HG03439 (cell line): ENCODE measurements around the gene PGAP6.
A peak's percentile ranks its signal among the peaks of the same experiment; 100 is the strongest.
"Not testable (repeated sequence)": the region's sequence is repeated elsewhere in the genome, so short reads cannot be mapped to it uniquely, and the experiment has no call there.

Experiments
- ATAC-seq: cut with Tn5 transposase; IDR thresholded peaks from one replicate; pipeline ENCODE4 v1.9.1; 2021; ENCODE audit warnings: mild to moderate bottlenecking, moderate library complexity; ENCODE audit not compliant: unreplicated experiment

Gene PGAP6

DNA sequence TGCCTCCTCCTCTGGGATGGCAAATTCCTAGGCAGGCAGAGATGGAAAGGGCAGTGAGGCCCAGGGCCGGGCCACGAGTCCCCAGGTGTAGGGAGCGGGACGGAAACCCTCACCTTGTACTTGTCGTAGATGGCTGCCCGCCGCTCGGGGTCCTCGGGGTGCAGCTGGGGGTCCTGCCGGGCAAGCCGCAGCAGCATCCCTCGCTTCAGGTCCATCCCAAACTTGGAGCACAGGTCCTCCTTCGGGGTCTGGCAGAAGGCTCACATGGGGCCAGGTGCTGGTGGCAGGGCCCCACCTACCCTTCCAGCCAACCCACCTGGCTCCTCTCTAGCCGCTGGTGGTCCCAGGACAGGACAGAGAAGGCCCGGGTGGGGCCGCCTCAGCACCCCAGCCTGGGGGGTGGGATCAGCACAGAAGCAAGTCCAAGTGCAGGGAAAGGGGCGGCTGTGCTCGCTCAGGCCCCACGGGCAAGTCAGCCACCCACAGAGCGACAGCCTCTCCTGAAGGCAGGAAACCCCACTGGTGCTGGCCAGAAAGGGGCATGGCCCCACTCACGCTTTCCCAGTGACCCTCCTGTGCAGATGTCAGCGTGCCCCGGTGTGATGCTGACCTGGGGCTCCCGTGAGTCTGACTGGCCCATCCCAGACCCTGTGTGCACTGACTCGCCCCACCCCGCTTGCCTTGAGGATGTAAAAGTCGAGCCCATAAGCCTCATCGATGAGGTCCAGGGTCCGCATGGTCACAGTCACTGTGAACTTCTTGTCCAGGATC is 13.2 kb downstream of the PGAP6 start:
- no peak for ATAC-seq

DNA sequence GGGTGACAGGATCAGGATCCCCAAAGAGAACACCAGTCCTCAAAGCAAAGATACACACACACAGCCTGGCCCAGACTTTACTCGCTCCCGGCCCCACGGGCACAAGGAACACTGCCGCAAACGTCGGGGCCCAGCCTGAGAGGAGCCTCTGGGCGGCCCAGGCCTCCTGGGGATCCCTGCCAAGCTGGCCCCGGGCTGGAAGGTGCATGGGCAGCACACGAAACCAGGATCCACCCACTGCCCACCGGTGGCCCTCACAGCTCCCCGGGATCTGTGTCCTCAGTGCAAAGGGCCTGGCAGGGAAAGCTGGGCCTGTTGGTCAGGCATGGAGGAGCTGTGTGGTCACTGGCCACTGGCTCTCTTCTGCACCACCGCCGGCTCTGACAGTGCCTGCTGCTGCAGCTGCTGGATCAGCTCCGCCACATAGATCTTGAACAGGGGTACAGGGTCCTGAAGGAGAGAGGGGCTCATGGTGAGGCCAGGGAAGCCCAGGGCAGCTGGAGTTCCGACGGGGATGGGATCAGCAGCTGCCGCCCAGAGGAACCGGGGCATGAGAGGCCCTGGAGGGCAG is 14.4 kb downstream of the PGAP6 start:
- ATAC-seq = no peak

DNA sequence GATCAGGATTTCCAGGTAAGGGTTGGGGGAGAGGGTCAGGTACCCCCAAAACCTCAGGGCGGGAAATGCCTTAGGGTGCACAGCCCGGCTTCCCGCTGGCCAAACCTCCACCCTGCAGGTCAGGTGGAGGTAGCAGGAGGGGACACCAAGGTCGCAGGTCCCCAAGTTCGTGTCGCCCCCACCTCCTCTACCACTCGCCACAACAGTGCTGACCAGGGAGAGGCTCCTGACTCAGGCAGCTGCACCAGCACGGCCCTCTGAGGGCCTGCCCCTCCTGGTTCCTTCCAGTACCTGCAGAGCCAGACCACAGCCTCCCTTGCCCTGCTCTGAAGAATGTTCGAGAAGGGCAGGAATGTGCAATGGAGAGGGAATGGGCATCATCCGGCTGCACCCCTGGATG is 15.3 kb downstream of the PGAP6 start:
- ATAC-seq = no peak

DNA sequence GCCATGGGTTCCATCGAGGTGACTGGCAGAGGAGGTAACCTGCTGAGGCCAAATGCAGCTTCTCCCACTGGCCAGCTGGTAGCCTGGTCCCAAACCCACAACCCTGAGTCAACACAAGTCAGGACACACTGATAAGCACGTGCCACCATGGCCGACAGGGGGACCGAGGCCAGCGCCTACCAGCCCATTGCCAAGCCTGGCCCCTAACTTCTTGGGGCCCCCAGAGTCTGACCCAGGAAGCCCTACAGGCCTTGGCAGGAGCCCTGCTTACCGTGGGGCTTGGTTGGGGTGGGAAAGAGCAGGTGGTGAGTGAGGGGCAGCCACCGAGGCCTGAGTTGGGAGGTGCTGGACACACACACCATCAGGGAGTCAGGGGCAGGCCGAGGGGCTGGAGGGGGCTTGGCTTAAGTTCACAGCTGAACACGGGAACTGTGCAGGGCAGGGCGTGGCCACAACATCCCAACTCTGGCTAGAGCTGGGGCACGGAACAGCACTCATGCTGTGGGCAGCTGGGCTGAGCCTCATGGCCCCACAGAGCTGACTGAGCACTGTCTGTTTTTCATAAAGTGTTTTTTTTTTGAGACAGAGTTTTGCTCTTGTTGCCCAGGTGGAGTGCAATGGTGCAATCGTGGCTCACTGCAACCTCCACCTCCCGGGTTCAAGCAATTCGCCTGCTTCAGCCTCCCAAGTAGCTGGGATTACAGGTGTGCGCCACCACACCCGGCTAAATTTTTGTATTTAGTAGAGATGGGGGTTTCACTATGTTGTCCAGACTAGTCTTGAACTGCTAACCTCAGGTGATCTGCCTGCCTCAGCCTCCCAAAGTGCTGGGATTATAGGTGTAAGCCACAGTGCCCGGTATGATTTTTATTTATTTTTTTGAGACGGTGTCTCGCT is 16.9 kb downstream of the PGAP6 start:
- no peak for ATAC-seq

DNA sequence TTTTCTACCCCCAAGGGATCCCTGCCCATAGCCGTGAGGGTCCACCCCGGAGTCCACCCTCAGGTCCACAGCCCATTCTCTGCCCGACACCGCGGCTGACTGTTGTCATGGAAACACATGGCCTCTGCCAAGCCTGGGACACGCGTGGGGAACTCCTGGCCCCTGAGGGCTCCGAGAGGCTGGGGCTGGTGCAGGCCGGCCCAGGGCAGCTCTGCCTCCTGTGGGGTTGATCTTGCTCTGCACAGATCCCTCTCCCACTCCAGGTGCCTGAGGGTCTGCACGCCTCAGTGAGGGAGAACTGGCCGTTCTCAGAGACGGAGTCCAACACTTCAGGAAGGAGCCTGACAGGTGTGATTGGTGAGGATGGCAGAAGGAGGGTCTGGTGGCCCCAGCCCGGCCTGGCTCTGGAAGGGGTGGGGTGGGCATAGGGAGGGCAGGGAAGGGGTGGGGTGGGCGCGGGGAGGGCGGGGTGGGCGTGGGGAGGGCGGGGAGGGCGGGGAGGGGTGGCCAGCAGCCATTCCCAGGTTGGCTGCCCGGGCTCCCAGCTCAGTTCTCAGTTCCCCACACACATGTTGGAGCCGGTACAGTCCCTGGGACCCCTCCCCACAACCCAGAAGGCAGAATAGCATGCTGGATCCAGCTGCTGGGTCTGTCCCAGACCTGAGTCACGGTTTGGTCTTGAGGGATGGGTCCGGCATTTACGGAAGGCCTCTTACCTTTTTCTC is 17.9 kb downstream of the PGAP6 start:
- ATAC-seq = no peak

DNA sequence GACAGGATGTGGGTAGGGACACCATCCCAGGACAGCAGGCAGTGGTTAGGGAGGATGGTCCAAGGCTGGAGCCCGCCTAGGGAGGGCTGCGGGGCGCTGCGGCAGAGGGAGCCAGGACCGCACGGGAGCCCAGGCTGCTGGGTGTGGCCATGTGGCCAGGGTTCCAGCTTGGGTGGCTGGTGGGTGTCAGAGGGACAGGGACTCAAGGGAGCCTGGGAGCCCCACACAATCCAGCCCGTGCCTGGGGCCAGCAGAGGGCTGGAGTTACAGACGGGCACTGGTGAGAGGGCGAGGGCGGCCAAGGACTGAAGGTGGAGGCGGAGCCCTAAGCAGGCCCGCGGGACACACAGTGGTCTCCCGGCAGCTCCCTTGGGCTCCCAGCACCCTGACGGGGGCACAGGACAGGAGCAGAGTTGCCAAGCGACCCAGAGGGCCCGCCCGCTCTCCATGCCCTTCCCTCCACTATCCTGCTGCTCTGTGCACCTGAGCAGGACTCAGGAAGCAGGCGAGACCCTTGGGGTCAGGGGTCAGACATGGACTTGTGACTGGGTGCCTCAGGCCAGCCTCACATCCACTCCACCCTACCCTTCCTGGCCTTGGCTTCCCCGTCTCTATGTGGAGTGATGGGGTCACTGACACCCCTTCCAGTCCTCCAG is 18.5 kb downstream of the PGAP6 start:
- no peak for ATAC-seq

DNA sequence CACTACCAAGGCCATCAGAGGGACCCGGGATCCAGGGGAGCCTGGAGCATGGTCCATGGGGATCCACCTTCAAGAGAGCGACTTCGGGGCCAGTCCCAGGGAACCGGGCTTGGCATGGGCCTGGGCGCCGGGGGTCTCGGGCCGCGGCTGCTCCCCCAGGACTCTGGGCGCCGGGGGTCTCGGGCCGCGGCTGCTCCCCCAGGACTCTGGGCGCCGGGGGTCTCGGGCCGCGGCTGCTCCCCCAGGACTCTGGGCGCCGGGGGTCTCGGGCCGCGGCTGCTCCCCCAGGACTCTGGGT is 19.1 kb downstream of the PGAP6 start:
- ATAC-seq = not testable (repeated sequence)

DNA sequence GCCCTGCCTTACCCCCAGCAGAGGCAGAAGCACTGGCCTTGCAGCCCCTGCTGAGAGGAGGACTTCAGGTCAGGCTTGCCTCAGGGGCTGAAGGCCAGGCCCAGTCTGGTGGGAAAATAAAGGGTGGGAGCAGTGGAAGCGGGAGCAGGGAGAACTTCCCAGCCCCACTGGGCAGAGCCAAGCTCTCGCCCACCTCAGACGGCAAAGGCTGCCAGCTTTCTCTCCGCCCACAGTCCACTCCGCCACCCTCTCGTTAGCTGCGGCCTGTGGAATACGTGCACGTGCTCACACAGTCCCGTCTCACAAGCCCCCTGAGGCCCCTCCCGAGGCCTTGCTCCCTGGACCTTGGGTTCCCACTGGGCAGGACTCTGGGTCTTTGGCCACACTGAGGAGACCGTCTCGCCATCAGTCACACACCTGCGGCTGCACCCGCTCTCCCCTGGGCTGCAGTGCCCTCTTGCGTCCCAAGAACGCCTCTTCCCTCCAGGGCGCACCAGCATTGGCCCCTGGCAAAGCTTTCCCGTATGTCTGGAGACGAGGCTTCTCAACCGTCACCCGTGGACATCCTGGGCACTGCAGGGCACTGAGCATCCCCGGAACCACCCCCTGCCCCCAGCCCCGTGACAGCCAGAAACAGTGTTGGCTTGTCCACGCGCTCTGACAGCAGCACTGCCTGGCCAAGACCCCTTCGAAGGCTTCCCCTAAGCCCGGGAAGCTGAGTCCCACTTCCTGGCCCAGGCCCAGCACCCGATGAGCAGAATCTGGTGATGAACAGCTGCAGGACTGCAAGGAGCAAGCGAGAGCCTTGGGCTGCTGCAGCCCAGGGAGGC is 19.7 kb downstream of the PGAP6 start:
- ATAC-seq = no peak

DNA sequence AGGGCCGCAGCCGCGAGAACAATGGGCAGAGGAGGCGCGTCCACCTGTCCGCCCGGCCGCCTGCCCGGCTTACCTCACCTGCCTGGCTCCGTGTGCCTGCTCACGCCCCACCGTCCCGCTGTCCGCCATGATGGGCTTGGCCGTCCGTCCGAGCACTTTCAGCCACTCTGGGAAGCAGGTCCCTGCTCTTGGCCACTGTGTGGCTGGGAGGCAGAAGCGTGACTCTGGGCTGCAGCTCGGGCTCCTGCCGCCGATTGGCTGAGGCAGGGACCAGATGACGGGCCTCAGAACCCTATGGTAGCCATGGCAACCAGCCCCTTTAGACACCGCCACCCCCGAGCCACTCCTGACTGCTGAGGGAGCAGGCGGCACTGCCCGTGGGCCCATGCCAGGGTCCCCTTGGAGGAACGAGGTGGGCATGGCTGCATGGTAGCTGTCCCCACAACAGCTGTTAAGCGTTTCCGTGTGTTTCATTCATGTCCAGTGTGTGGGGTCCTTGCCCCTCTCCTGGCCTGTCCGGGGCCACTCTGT is 20.4 kb downstream of the PGAP6 start:
- no peak for ATAC-seq

DNA sequence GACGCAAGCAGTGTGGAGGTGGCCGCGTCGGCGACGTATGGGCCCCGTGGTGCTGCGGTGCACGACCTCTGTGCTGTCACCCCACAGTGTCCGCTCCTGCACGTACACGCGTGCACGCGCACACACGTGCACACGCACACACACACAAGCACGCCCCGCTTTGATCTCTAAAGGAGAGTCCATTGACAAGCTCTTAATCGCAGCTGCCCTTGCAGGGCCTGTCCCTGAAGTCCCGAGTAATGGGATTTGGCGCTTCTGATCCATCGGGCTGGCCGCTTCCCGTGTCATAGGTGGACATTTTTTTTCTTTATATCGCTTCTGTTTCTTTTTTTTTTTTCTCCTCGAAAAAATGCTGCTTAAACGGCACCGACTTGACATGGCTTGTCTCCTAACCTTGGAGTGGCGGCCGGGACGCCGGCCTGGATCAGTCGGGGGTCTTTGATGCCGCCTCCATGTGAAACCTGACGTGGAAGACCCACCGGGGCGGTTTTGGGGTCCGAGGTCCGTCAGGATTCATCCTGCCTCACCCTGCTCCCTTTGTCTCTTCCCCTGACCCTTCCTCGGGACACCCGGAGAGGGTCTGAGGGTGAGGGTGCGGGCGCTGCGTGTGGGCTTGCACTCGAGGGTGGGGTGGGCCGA is 21.0 kb downstream of the PGAP6 start:
- ATAC-seq = no peak

DNA sequence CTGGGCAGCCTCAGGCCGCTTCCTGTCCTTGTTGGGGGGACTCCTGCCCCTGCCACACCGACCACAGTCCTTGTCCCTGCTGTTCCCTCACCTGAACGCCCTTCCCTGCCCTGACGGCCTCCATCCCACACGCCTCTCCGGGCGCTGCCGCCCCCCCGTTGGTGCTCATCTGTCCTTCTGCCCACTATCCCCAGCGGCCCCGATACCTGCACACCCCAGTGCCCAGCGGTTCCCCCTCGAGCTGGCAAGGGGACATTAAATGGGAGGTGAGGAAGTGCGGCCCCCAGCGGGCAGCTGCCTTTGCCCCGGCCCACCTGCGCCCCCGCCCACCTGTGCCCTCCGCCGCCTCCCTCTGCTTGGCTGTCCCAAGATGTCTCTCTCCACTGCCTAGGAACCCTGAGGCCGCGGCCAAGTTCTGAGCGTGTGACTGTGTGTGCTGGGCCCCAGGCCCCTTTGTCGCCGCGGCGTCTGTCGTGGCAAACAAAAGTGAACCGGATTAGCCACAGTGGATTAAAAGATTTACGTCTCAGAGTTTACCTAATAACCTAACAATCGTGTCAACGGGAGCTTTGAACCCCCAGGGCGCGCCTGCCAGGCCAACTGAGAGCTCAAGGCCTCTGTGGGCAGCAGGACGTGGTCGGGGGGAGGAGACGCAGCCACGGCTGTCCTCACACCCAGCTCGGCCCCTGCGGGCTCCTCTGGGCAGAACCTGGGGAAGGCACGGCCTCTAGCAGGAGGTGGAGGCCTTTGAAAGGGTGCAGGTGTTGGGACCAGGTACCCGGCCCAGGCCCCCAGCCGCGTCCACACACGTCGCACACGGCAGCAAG is 21.7 kb downstream of the PGAP6 start:
- no peak for ATAC-seq

DNA sequence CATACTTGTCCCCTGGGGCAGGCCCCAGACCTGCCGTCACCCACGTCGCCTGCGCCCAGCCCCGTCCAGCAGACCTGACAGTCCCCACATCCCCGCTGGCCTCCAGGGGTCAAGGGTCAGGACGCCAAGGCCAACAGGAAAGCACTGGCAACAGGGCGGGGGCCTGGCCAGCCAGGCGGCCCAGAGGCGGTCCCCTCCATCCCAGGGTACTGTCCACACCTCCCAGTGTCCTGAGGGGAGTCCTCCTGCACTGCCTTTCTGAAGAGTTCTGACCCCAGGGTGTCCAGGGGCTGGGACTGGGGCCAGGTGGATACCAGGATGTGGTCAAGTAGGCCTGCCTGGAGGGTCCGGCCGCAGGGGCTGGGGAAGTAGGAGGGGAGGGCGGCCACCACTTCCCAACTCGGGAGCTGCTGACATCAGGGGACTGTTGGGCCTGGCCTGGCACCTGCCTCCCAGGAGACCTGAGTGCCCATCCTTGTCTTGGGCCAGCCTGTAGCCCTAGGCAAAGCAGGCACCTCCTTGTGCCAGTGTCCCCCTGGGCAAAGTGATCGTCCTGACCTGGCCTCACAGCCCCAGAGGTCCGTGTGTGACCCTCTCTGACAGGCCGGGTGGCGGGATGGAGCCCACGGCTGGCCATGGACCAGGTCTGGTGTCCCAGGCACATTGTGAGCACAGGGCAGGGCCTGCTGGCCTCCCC is 22.6 kb downstream of the PGAP6 start:
- ATAC-seq = no peak

DNA sequence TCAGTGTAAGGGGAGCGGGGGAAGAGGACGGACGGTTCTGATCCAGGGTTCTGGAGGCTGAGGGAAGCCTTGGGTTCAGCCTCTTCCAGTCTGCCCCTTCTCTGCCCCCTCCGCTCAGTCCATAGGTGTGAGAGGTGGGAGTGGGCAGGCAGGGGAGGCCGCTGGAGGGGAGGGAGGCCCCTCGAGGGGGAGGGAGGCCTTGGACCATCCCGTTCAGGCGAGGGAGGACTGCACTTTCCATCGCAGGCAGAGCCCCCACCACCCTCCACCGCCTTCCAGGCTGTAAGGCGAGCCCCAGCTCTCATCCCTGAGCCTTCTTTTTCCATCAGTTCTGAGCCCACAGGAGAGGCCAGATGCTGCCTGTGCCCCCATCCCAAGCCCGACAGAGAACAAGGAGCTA is 25.0 kb downstream of the PGAP6 start:
- no peak for ATAC-seq

DNA sequence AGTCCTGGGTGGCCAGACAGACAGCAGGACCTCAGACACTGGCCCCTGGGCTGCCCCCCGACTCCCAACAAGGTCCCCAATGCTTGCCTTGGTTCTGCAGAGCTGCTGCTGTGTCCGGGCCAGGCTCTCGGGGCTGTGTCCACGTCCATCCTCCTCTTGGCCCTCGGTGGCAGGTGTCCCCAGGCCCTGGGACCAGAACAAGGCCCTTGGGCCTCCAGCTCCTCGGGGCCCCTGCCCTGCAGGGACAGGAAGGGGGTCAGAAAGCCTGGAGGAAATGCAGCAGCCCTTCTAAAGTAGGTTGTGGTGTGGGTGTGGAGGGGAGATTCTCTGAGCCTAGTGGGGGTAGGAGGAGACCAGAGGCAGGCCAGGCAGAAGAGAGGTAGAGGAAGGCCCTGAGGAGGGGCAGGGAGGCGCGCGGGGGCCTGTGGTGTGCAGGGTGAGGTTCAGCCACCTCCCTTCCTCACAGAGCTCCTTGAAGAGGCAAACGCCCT is 26.8 kb downstream of the PGAP6 start:
- ATAC-seq = no peak

DNA sequence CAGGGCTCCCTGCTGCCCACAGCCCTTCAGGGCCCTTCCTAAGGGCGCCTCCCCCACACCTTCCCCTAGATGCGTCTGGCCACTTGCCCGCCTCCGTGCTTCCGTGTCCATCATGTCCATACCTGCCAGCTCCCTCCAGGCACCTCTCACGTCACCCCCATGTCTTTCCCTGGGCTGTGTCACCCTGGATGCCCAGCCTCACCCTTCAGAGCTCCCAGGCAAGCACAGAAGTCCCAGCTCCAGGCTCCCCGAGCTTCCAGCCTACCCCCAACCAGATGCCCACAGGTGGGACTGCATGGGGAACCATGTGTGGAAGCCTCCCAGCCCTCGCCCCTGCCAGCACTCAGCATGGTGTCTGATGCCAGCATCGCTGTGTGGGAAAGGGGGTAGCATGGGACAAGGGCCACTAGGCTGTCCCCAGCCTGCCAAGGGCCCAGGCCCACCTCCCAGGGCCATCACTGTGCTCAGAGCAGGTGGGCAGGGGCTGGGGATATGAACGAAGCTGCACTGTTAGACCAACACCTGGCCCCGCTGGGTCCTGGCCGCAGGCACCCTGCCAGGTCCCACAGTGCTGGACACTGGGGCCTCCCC is 27.4 kb downstream of the PGAP6 start:
- no peak for ATAC-seq

DNA sequence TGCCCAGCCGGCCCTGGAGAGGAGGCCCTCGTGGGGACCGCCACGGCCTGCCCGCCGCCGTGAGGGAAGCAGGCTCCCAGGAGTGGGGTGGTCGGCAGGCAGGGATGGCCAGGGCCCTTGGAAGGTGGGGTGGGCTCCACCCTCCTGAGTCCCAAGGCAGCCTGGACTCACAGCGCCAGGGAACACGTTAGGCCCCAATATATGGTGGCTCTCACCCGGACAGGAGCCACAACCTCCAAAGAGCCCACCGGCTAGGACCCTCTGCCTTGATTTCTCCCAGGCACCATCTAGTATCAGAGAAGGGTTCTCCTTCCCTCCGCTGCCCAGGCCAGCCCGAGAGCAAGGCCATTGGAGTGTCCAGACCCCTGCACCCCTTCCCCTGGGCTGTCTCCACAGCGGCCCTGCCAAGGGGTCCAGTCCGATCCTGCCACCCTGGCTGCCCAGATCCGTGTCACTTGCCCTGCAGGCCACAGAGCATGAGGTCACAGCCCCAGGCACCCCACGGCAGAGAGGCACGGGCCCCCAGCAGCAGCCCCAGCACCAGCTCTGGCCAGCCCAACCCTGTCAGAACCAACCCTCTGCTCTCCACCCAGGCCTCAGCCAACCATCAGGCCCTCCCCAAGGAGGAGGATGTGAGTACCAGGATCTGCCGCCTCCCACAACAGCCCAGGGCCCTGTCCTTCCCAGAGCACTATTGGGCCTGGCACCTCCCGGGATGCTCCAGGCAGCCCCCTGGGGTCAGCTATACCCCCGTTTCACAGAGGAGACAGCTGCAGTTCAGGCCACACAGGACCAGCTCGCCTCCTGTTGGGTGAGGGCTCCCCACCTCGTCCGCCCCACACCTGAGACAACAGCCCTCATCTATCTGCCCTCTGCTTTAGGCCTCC is 28.1 kb downstream of the PGAP6 start:
- ATAC-seq = peak; percentile 6
